GM12878 (cell line): ENCODE data around the gene COASY. TPM values are rescaled to one million over a fixed set of nuclear protein-coding genes. Genes with fewer than 3 reads are reported as not detected.
A peak's percentile ranks its signal among the peaks of the same experiment; 100 is the strongest.

Experiments
- ATAC-seq: fragments of 200-7000 bp; cut with Tn5 transposase; 3 replicates; pipeline ENCODE4 v1.9.1; 2020; ENCODE audit warnings: mild to moderate bottlenecking, moderate library complexity
- BruUV-seq: library from RNA; stranded (reverse); fragments of 400-500 nt; replicated peaks from 2 replicates; lab custom pipeline; 2021; lab: Mats Ljungman, UMichigan
- CTCF ChIA-PET: fragments of 300-600 bp; sonication (Branson Sonifier 250); formaldehyde crosslinking; extraction: SDS; loops from one replicate; lab custom pipeline; 2021; ENCODE audit warnings: inconsistent platforms; lab: Yijun Ruan, JAX
- POLR2A ChIA-PET: fragments of 350-600 bp; formaldehyde crosslinking; extraction: SDS; loops from one replicate; lab custom pipeline; 2021; ENCODE audit warnings: inconsistent platforms; lab: Charles Lee
- RAD21 ChIA-PET: fragments of 300-600 bp; sonication (Branson Sonifier 250); formaldehyde crosslinking; loops from one replicate; lab custom pipeline; 2023; ENCODE audit warnings: antibody characterized with exemption; ENCODE audit not compliant: unreplicated experiment; lab: Charles Lee
- SMC1A ChIA-PET: fragments of 300-600 bp; sonication (Branson Sonifier 250); formaldehyde crosslinking; loops from one replicate; lab custom pipeline; 2023; ENCODE audit not compliant: unreplicated experiment, uncharacterized antibody; lab: Charles Lee
- DNase-seq: peaks from one replicate; pipeline ENCODE4 v3.0.0-alpha.2; 2011; ENCODE audit warnings: low read depth, low spot score
- FAIRE-seq: peaks from 3 replicates; lab custom pipeline; 2011; peaks lifted over from hg19 to GRCh38; lab: Jason Lieb, UNC
- H2AFZ ChIP-seq: 2 replicates; pipeline ENCODE4 v1.6.0; 2011; ENCODE audit warnings: low read depth, low read length, control low read depth; ENCODE audit not compliant: control insufficient read depth
- H3K27ac ChIP-seq: 2 replicates; pipeline ENCODE4 v1.5.1; 2011; ENCODE audit warnings: control low read depth; ENCODE audit not compliant: control insufficient read depth, insufficient read depth
- H3K27me3 ChIP-seq, 2 experiments: replicated peaks in 1 of 2; 2 replicates each; pipeline versions ENCODE4 v1.6.0 to v1.6.1; 2011; ENCODE audit warnings: low read length in 1 of 2; ENCODE audit not compliant: control insufficient read depth in 2 of 2, insufficient read depth in 2 of 2
- H3K36me3 ChIP-seq, 2 experiments: 2 replicates each; pipeline ENCODE4 v1.5.1; 2011; ENCODE audit warnings: low read length in 1 of 2; ENCODE audit not compliant: control insufficient read depth in 2 of 2, insufficient read depth in 2 of 2
- H3K4me1 ChIP-seq: 2 replicates; pipeline ENCODE4 v1.6.1; 2011; ENCODE audit warnings: mild to moderate bottlenecking, low read length, moderate library complexity, mixed read lengths; ENCODE audit not compliant: control insufficient read depth, insufficient read depth
- H3K4me2 ChIP-seq: 2 replicates; pipeline ENCODE4 v1.6.0; 2011; ENCODE audit warnings: control low read depth; ENCODE audit not compliant: control insufficient read depth, insufficient read depth
- H3K4me3 ChIP-seq: fragments of 200-600 bp; sonication (generic); 2 replicates; pipeline ENCODE4 v1.5.1; 2016
- H3K79me2 ChIP-seq: 2 replicates; pipeline ENCODE4 v1.6.0; 2011; ENCODE audit warnings: low read length; ENCODE audit not compliant: control insufficient read depth, insufficient read depth
- H3K9ac ChIP-seq: 2 replicates; pipeline ENCODE4 v1.8.0; 2011; ENCODE audit warnings: low read length, control low read depth, mixed read lengths; ENCODE audit not compliant: control insufficient read depth, insufficient read depth
- H3K9me3 ChIP-seq: replicated peaks from 3 replicates; pipeline ENCODE4 v1.5.1; 2011; ENCODE audit warnings: mild to moderate bottlenecking, low read length; ENCODE audit not compliant: control insufficient read depth, insufficient read depth
- H4K20me1 ChIP-seq: 2 replicates; pipeline ENCODE4 v1.6.0; 2011; ENCODE audit not compliant: control insufficient read depth, insufficient read depth
- BHLHE40 ChIP-seq, 2 experiments: fragments of 450-650 bp in 1 of 2; IDR thresholded peaks; 2 replicates each; pipeline ENCODE4 v1.6.1; 2011 to 2017; ENCODE audit warnings: low read depth in 2 of 2, borderline replicate concordance in 1 of 2, improper control_type of control experiment in 1 of 2, low read length in 1 of 2, mild to moderate bottlenecking in 1 of 2
- EP300 ChIP-seq, 2 experiments: fragments of 150-350 bp in 1 of 2; IDR thresholded peaks; 2 replicates each; pipeline ENCODE4 v1.6.1; 2011 to 2012; ENCODE audit warnings: low read depth in 2 of 2, low read length in 2 of 2, borderline replicate concordance in 1 of 2, improper control_type of control experiment in 1 of 2, inconsistent platforms in 1 of 2; ENCODE audit not compliant: control insufficient read depth in 1 of 2
- EZH2 ChIP-seq: IDR thresholded peaks from 2 replicates; pipeline ENCODE4 v1.6.1; 2012; ENCODE audit warnings: low read depth, mild to moderate bottlenecking, control low read depth, inconsistent platforms, low read length, borderline replicate concordance; ENCODE audit not compliant: control insufficient read depth
- GATAD2B ChIP-seq: fragments of 450-650 bp; conservative IDR thresholded peaks from 2 replicates; pipeline ENCODE4 v1.6.1; 2017; ENCODE audit warnings: low read depth, mild to moderate bottlenecking, moderate library complexity
- MXI1 ChIP-seq: fragments of 150-350 bp; IDR thresholded peaks from 2 replicates; pipeline ENCODE4 v1.6.1; 2011; ENCODE audit warnings: low read depth, mild to moderate bottlenecking, inconsistent platforms, low read length, improper control_type of control experiment
- POLR2AphosphoS5 ChIP-seq: IDR thresholded peaks from 2 replicates; pipeline ENCODE4 v1.6.1; 2011; ENCODE audit warnings: mild to moderate bottlenecking, low read length, inconsistent platforms
- SIX5 ChIP-seq: IDR thresholded peaks from 2 replicates; pipeline ENCODE4 v1.6.1; 2011; ENCODE audit warnings: mild to moderate bottlenecking, low read depth, low read length, moderate library complexity; ENCODE audit not compliant: severe bottlenecking
- SPI1 ChIP-seq: IDR thresholded peaks from 2 replicates; pipeline ENCODE4 v1.6.1; 2011; ENCODE audit warnings: low read depth, mild to moderate bottlenecking, low read length, moderate library complexity, borderline replicate concordance; ENCODE audit not compliant: insufficient read depth
- ZNF217 ChIP-seq: fragments of 450-650 bp; IDR thresholded peaks from 2 replicates; pipeline ENCODE4 v1.6.1; 2017; ENCODE audit warnings: antibody characterized with exemption, mild to moderate bottlenecking
- ZSCAN29 ChIP-seq: fragments of 450-650 bp; IDR thresholded peaks from 2 replicates; pipeline ENCODE4 v1.6.1; 2017; ENCODE audit warnings: mild to moderate bottlenecking, moderate library complexity
- WGBS: methylation state at CpG from one replicate; pipeline ENCODE4 v1.1.6; 2016; ENCODE audit warnings: low lambda C conversion rate; ENCODE audit not compliant: insufficient replicate concordance, insufficient coverage; ENCODE audit errors: missing lambda C conversion rate; 5-methylcytosine and 5-hydroxymethylcytosine counted together
- in situ Hi-C: fragments of 300-500 bp; cut with MboI; formaldehyde crosslinking; loops from 9 replicates; pipeline ENCODE4 v1.14.3; 2018; ENCODE audit warnings: mixed read lengths
- intact Hi-C: fragments of 100-400 bp; cut with micrococcal nuclease; formaldehyde crosslinking; loops from one replicate; pipeline ENCODE4 v1.14.2; 2022; ENCODE audit not compliant: unreplicated experiment
- polyA plus RNA-seq, 11 experiments: library from polyadenylated mRNA; depleted of rRNA in 4 of 11; unstranded in 6 of 11; stranded (reverse) in 5 of 11; fragments of >200 nt; fragmentation: Nextera tagmentation in 4 of 11; fragmentation: Illumina TruSeq in 1 of 11; extraction: Ambion mirVana in 4 of 11; extraction: Trizol in 1 of 11; gene quantifications; 1 replicate in 1 of 11; 2 replicates in 10 of 11; pipeline versions ENCODE4 v1.2.1 to v1.2.3, GENCODE V29; 2011 to 2016; ENCODE audit warnings: inconsistent platforms in 2 of 11, missing spikeins in 2 of 11, low read depth in 1 of 11
- total RNA-seq, 4 experiments: library from RNA; depleted of rRNA in 3 of 4; stranded (reverse); fragments of >200 nt in 3 of 4; fragmentation: Illumina TruSeq in 1 of 4; extraction: Trizol in 1 of 4; gene quantifications; 2 replicates each; pipeline versions ENCODE4 v1.2.1 to v1.2.3, GENCODE V29; 2013 to 2021
- TF ChIP-seq, protein P1 (sequence below): fragments of 450-650 bp; conservative IDR thresholded peaks from 2 replicates; pipeline ENCODE4 v1.6.1; 2017; ENCODE audit warnings: mild to moderate bottlenecking, moderate library complexity
- TF ChIP-seq, protein P2 (sequence below): fragments of 450-650 bp; IDR thresholded peaks from 2 replicates; pipeline ENCODE4 v1.6.1; 2014; ENCODE audit warnings: mild to moderate bottlenecking
- TF ChIP-seq, protein P3 (sequence below): fragments of 450-650 bp; IDR thresholded peaks from 2 replicates; pipeline ENCODE4 v1.6.1; 2016; ENCODE audit warnings: mild to moderate bottlenecking
- TF ChIP-seq, protein P4 (sequence below): fragments of 450-650 bp; IDR thresholded peaks from 2 replicates; pipeline ENCODE4 v1.6.1; 2016; ENCODE audit warnings: mild to moderate bottlenecking

COASY gene
- total and polyA plus RNA-seq, 10 of the 15 experiments (the other 5 are each of a cell fraction or from before 2014, with no cell fraction given), result 18.6 to 93.9 (median 43.2) TPM

DNA sequence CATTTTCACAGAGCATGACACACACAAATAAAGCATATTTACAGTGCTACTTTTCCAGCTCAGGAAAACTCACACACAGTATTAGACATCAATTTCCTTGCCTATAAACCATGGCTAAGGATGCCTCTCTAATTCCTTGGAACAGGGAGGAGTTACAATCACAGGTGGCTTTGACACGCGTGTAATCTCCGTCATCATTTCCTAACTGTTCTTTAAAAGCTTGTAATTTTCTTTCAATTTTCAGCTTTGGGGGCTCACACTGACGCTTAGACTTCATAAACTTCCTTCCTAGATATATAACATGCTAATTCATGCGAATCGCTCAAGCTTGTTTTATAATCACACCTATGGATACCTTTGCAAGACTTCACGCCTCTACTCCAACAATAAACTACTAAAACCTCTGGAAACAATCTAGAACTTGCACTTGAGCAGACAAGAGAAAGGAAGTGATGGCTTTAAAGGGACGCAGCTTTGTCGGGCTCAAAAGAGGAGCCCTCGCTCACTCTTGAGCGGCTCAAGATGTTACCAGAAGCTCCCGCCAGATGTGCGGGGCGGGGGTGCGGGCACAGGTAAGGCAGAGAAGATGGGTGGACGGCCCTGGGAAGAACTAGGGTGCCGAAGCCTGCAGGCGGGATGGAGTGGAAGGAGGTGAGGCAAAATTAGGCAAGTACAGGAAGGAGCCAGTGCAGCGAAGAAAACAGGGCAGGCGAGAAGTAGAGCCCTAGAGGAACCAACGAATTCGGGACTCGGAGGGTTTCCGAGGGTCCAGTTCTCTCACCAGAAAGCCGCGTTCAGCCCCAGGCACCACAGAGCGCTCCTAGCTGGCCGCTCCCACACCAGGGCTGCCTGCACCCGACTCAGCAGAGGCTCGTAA is 46.6 kb downstream of the COASY start:
- DNase-seq, result no peak
- H3K9me3 ChIP-seq, result no peaks in the 10 kb centered on the region
- peaks cover 65% of the 10 kb centered on the region for H3K79me2 ChIP-seq
- SMC1A ChIA-PET, result interaction anchor here (0.6 to 7.1 kb wide), 20 partner anchors 11 to 1420 kb away, joined by 3 to 96 read pairs (median 4); partner anchors contain the start of genes CCR10, PLEKHH3, PSMC3IP and RAMP2
- peak overlapping the region; percentile 87 for H3K4me2 ChIP-seq
- CTCF ChIA-PET, result interaction anchor here (0.6 to 3.5 kb wide), 13 partner anchors 11 to 216 kb away, joined by 3 to 49 read pairs (median 6); partner anchors contain the start of genes BECN1, CCR10, CNTNAP1 and NAGLU
- no TSS peak for BruUV-seq
- H3K27me3 ChIP-seq, result no peaks in the 10 kb centered on the region
- peaks cover 3 to 12% of the 10 kb centered on the region in 2 experiments for H3K36me3 ChIP-seq
- intact Hi-C loops, result loop anchor here (1.0 to 2.0 kb wide), 2 partner anchors 30 to 69 kb away; no protein-coding TSS in a partner anchor
- peak overlapping the region; percentile 90 for H3K27ac ChIP-seq
- no peak for FAIRE-seq
- RAD21 ChIA-PET, result interaction anchor here (0.6 to 6.8 kb wide), 14 partner anchors 9 to 155 kb away, joined by 3 to 57 read pairs (median 6); partner anchors contain the start of genes CCR10, PLEKHH3 and PSMC3IP
- no peaks in the 10 kb centered on the region; the same call in 1 of the 2 replicates for H3K4me1 ChIP-seq
- peak overlapping the region; percentile 89 for H3K4me3 ChIP-seq
- peak overlapping the region; percentile 76 for H2AFZ ChIP-seq
- WGBS, result under 1% methylated on average over 29 of the region's 30 CpGs
- POLR2A ChIA-PET, result interaction anchor here (0.5 to 6.9 kb wide), 26 partner anchors 10 to 931 kb away, joined by 3 to 93 read pairs (median 4); partner anchors contain the start of genes CCR10, COASY, PLEKHH3 and PSMC3IP
- in situ Hi-C loops, result loop anchor here (25.0 kb wide), 1 partner anchor 604 kb away; the partner anchor contains the start of gene TMEM106A
- H3K9ac ChIP-seq, result peak overlapping the region; percentile 86
- ATAC-seq, result peak; percentile 70
- no peaks in the 10 kb centered on the region for H4K20me1 ChIP-seq
- TF ChIP-seq BHLHE40 (IDR thresholded peaks at IDR 0.05; ENCODE audit: borderline replicate concordance in 1 of 2, low read depth in 2 of 2, low read length in 1 of 2) (no peak), SIX5 (no peak), SPI1 (peak; percentile 20; the same call in 1 of the 2 replicates), GATAD2B (0 out of 2 replicates have a peak, but pooled peaks have one; percentile 58), MXI1 (no peak), ZNF217 (no peak), EZH2 (no peak), ZSCAN29 (no peak), EP300 (IDR thresholded peaks at IDR 0.05; ENCODE audit: borderline replicate concordance in 1 of 2, control insufficient read depth in 1 of 2, low read depth in 2 of 2, low read length in 2 of 2) (no peak), POLR2AphosphoS5 (no peak)
- TF ChIP-seq, protein P1, sequence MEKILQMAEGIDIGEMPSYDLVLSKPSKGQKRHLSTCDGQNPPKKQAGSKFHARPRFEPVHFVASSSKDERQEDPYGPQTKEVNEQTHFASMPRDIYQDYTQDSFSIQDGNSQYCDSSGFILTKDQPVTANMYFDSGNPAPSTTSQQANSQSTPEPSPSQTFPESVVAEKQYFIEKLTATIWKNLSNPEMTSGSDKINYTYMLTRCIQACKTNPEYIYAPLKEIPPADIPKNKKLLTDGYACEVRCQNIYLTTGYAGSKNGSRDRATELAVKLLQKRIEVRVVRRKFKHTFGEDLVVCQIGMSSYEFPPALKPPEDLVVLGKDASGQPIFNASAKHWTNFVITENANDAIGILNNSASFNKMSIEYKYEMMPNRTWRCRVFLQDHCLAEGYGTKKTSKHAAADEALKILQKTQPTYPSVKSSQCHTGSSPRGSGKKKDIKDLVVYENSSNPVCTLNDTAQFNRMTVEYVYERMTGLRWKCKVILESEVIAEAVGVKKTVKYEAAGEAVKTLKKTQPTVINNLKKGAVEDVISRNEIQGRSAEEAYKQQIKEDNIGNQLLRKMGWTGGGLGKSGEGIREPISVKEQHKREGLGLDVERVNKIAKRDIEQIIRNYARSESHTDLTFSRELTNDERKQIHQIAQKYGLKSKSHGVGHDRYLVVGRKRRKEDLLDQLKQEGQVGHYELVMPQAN, result peak; percentile 75; the same call in 1 of the 2 replicates
- TF ChIP-seq, protein P2, sequence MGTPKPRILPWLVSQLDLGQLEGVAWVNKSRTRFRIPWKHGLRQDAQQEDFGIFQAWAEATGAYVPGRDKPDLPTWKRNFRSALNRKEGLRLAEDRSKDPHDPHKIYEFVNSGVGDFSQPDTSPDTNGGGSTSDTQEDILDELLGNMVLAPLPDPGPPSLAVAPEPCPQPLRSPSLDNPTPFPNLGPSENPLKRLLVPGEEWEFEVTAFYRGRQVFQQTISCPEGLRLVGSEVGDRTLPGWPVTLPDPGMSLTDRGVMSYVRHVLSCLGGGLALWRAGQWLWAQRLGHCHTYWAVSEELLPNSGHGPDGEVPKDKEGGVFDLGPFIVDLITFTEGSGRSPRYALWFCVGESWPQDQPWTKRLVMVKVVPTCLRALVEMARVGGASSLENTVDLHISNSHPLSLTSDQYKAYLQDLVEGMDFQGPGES, result no peak
- TF ChIP-seq, protein P3, sequence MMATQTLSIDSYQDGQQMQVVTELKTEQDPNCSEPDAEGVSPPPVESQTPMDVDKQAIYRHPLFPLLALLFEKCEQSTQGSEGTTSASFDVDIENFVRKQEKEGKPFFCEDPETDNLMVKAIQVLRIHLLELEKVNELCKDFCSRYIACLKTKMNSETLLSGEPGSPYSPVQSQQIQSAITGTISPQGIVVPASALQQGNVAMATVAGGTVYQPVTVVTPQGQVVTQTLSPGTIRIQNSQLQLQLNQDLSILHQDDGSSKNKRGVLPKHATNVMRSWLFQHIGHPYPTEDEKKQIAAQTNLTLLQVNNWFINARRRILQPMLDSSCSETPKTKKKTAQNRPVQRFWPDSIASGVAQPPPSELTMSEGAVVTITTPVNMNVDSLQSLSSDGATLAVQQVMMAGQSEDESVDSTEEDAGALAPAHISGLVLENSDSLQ, result no peak
- TF ChIP-seq, protein P4, sequence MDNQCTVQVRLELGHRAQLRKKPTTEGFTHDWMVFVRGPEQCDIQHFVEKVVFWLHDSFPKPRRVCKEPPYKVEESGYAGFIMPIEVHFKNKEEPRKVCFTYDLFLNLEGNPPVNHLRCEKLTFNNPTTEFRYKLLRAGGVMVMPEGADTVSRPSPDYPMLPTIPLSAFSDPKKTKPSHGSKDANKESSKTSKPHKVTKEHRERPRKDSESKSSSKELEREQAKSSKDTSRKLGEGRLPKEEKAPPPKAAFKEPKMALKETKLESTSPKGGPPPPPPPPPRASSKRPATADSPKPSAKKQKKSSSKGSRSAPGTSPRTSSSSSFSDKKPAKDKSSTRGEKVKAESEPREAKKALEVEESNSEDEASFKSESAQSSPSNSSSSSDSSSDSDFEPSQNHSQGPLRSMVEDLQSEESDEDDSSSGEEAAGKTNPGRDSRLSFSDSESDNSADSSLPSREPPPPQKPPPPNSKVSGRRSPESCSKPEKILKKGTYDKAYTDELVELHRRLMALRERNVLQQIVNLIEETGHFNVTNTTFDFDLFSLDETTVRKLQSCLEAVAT, result peak; percentile 72
